ENCODE data around the gene PTTG1IP.
"Not testable (repeated sequence)": the region's sequence is repeated elsewhere in the genome, so short reads cannot be mapped to it uniquely, and the experiment has no call there.

Gene PTTG1IP

DNA sequence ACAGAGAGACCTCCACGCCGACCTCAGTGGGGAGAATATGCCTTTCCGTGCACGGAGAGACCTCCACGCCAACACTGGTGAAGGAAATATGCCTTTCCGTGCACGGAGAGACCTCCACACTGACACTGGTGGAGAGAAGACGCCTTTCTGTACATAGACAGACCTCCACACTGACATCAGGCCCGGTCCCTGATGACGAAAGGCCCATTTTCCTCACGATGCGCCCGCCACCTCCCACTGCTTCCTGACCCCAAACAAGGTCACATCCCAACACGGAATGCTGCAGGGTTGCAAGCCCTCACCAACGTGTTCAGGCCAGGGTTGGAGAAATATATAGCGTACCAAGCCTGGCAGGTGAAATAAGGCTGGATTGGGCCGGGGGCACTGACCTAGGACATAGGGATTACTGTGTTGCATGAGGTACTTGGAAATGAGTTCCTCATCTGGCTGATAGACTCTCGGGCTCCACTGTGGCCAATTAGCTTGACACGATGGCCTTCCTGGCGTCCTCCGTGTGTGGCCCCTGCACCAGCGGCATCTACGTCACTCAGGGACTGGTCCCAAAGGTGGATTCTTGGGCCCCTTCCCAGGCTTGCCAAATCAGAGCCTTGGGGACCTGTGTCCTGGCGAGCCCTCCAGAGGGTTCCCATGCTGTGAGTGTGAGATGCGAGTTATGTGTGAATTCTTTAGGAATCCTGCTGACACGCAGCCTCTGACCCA is 39.1 kb downstream of the PTTG1IP start:
- TF ChIP-seq, protein P1, sequence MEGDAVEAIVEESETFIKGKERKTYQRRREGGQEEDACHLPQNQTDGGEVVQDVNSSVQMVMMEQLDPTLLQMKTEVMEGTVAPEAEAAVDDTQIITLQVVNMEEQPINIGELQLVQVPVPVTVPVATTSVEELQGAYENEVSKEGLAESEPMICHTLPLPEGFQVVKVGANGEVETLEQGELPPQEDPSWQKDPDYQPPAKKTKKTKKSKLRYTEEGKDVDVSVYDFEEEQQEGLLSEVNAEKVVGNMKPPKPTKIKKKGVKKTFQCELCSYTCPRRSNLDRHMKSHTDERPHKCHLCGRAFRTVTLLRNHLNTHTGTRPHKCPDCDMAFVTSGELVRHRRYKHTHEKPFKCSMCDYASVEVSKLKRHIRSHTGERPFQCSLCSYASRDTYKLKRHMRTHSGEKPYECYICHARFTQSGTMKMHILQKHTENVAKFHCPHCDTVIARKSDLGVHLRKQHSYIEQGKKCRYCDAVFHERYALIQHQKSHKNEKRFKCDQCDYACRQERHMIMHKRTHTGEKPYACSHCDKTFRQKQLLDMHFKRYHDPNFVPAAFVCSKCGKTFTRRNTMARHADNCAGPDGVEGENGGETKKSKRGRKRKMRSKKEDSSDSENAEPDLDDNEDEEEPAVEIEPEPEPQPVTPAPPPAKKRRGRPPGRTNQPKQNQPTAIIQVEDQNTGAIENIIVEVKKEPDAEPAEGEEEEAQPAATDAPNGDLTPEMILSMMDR (IDR thresholded peaks at IDR 0.05; ENCODE audit: low read depth, low read length, missing control alignments) = no peak
- no peak for DNase-seq (ENCODE audit: low read depth)
- in situ Hi-C loops (cut with HindIII; ENCODE audit: low sequenced_read_pairs) = no loop called here

DNA sequence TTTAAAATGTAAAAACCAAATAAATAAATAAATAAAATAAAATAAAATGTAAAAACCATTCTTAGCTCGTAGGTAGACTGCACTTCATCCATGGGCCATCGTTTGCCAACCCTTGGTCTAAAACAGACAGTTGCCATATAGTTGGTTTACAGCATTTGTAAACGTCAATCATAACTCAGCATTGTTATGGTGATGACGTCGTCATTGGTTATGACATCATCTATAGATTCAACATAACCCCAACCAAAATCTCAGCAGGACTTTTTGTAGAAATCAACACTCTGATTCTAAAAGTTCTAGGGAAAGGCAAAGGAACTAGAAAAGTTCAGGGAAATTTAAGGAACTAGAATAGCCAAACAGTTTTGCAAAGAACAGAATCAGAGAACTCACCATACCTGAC is 39.8 kb downstream of the PTTG1IP start:
- no peak for DNase-seq (ENCODE audit: low read depth)
- H3K4me3 ChIP-seq (ENCODE audit: low read depth, low read length) = no peak overlapping the region
- in situ Hi-C loops (cut with HindIII; ENCODE audit: low sequenced_read_pairs) = no loop called here
- TF ChIP-seq, protein P1 (IDR thresholded peaks at IDR 0.05; ENCODE audit: low read depth, low read length, missing control alignments) = no peak

More for the DNA sequence above, 39.1 kb downstream of the PTTG1IP start:
- no peak overlapping the region for H3K4me3 ChIP-seq (ENCODE audit: low read depth, low read length)

DNA sequence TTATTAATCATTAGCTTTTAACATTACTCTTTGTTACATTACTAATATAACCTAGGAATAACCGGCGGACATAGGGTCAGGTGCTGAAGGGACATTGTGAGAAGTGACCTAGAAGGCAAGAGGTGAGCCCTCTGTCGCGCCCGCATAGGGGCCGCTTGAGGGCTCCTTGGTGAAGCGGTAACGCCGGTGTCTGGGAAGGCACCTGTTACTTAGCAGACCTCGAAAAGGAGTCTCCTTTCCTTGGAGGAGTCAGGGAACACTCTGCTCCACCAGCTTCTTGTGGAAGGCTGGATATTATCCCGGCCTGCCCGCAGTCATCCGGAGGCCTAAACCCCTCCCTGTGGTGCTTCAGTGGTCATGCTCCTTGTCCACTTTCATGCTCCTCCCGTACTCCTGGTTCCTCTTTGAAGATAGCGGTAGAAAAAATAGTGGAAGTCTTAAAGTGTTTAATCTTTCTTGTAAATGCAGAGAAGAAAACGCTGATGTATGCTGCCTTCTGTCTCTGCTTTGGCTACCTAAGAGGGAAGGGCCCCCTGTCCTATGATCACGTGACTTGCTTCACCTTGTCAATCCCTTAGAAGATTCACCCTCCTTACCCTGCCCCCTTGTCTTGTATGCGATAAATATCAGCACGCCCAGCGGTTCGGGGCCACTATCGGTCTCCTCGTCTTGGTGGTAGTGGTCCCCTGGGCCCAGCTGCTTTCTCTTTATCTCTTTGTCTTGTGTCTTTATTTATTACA is 40.8 kb downstream of the PTTG1IP start:
- in situ Hi-C loops (cut with HindIII; ENCODE audit: low sequenced_read_pairs); H3K4me3 ChIP-seq (ENCODE audit: low read depth, low read length); DNase-seq (ENCODE audit: low read depth): not testable (repeated sequence)

DNA sequence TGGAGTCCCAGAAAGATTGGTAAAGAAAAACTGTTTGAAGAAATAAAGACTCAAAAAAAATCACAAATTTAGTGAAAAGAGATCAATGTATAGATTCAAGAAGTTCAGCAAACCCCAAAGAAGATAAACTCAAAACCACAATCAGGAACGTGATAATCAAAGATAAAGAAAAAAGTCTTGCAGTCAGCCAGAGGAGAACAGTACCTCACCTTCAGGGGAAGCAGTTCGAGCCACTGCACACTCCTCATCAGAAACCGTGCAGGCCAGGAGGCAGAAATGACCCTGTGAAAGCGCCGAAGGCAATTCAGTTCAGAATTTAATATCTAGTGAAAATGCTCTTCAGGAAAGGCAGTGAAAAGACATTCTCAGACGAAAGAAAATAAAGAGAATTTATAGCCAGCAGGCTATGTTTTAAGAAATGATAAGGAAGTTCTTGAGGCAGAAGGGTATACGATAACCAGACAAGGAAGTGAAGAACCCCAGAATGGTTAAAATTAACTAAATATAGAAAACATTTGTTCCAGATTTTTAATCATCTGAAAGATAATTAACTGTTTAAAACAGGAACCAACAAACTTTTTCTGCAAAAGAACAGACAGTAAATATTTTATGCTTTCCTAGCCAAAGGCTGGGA is 42.1 kb downstream of the PTTG1IP start:
- no peak overlapping the region for H3K4me3 ChIP-seq (ENCODE audit: low read depth, low read length)
- no peak for DNase-seq (ENCODE audit: low read depth)
- in situ Hi-C loops (cut with HindIII; ENCODE audit: low sequenced_read_pairs) = no loop called here
- TF ChIP-seq, protein P1 (IDR thresholded peaks at IDR 0.05; ENCODE audit: low read depth, low read length, missing control alignments) = no peak

DNA sequence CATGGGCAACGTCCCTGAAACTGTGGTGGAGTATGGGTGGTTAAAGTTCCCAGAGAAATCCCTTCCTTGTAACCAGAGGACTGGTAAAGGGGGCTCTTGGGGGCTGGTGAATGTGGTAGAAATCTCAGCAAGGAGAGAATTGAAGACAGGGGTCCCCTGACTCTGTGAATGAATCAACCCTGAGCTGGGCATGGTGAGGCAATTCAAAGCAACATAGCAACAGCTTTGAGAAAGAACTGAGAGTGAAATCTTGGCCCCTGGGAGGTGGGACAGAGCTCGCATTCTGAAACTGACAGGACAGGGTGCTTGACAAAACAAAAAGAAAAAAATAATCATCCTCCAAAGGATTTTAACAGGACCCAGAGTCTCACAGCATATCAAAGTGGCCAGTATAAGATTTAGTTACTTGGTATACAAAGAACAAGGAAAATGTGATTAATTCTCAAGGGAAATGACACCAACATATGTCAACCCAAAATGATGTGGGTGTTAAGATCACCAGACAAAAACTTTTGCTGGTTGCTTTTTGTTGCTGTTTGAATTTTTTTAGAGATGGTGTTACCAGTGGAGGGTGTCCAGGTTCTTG is 43.9 kb downstream of the PTTG1IP start:
- H3K4me3 ChIP-seq (ENCODE audit: low read depth, low read length) = no peak overlapping the region
- in situ Hi-C loops (cut with HindIII; ENCODE audit: low sequenced_read_pairs) = no loop called here
- DNase-seq (ENCODE audit: low read depth) = no peak
- TF ChIP-seq, protein P1 (IDR thresholded peaks at IDR 0.05; ENCODE audit: low read depth, low read length, missing control alignments) = no peak

DNA sequence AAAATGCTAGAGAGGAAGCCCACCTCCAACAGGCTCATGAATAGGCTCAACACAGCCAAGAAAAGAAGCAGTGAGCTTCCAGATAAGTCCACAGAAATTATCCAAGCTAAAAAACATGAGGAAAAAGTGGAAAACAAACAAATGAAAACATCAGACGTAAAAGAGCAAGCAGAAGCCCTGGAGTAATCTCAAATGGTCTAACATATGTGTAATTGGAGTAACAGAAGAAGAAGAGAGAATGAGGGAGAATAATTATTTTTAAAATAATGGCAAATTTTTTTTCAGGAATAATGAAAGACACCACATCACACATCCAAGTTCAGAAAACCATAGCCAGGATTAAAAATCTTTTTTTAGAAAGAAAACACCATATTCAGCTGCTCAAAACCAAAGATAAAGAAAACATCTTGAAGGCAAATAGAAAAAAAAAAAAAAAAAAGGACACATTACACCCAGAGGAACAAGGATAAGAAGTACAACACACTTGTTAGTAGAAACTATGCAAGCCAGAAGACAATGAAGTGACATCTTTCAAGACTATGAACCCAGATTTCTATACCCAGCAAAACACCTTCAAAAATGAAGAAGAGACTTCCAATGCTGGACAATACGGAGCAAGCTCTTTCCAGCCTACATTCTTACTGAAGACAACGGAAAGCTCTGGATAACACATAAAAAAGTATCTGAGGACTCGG is 45.0 kb downstream of the PTTG1IP start:
- in situ Hi-C loops (cut with HindIII; ENCODE audit: low sequenced_read_pairs) = no loop called here
- TF ChIP-seq, protein P1 (IDR thresholded peaks at IDR 0.05; ENCODE audit: low read depth, low read length, missing control alignments) = no peak

More for the DNA sequence above, 45.0 kb downstream of the PTTG1IP start:
- H3K4me3 ChIP-seq (ENCODE audit: low read depth, low read length) = no peak overlapping the region
- DNase-seq (ENCODE audit: low read depth) = no peak
